Prostate gland (tissue), 2 donors: ENCODE data around the gene SENP7.

ENCODE experiments used
- POLR2A ChIP-seq: fragments of 450-650 bp; IDR thresholded peaks from one replicate; pipeline ENCODE4 v1.6.1; 2016; ENCODE audit warnings: antibody characterized with exemption, mild to moderate bottlenecking
- POLR2AphosphoS5 ChIP-seq: sonication (generic); formaldehyde crosslinking; IDR thresholded peaks from one replicate; pipeline ENCODE4 v1.6.1; 2017; ENCODE audit warnings: antibody characterized with exemption
- TF ChIP-seq, protein P1 (sequence below), 4 experiments: fragments of 200-600 bp in 2 of 4; fragments of 450-650 bp in 2 of 4; sonication (generic) in 2 of 4; IDR thresholded peaks; 1 replicate in 3 of 4; 2 replicates in 1 of 4; pipeline ENCODE4 v1.5.1; 2016 to 2019; ENCODE audit warnings: antibody characterized with exemption in 4 of 4, mild to moderate bottlenecking in 2 of 4, moderate library complexity in 2 of 4

DNA sequence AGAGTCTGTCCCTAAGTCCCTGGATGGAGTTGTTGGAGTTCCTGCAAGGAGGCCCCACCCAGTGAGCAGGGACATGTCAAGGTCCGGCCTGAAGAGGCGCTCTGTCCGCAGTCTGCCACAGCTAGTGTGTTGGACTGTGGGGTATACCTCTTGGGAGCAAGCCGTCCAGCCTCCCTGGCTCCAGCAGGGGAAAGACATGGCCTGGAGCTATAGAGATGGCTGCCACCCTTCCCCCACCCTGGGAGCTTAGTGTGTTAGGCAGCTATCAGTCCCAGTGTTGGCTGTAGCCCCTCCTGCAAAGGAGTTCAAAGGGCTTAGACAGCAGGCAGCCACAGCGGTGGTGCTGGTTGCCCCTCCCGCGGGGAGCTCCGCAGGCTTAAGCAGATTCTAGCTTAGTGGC is 212.9 kb downstream of the SENP7 start:
- TF ChIP-seq, protein P1, sequence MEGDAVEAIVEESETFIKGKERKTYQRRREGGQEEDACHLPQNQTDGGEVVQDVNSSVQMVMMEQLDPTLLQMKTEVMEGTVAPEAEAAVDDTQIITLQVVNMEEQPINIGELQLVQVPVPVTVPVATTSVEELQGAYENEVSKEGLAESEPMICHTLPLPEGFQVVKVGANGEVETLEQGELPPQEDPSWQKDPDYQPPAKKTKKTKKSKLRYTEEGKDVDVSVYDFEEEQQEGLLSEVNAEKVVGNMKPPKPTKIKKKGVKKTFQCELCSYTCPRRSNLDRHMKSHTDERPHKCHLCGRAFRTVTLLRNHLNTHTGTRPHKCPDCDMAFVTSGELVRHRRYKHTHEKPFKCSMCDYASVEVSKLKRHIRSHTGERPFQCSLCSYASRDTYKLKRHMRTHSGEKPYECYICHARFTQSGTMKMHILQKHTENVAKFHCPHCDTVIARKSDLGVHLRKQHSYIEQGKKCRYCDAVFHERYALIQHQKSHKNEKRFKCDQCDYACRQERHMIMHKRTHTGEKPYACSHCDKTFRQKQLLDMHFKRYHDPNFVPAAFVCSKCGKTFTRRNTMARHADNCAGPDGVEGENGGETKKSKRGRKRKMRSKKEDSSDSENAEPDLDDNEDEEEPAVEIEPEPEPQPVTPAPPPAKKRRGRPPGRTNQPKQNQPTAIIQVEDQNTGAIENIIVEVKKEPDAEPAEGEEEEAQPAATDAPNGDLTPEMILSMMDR (IDR thresholded peaks at IDR 0.05): no peak
- TF ChIP-seq POLR2AphosphoS5 (no peak), POLR2A (no peak)
